Epidermal melanocyte (primary cell): ENCODE results near the gene TCP11.

Experiments
- DNase-seq: peaks from one replicate; pipeline ENCODE4 v3.0.0; 2011; ENCODE audit warnings: low spot score; ENCODE audit not compliant: insufficient read length

TCP11 gene

GRCh38 chr6:35141007-35141655, at the start of gene TCP11:
TCP11 (minus strand) TSS chr6:35141339; CDS start chr6:35140870, 469 bp downstream.
- DNase-seq: no peak

DNA sequence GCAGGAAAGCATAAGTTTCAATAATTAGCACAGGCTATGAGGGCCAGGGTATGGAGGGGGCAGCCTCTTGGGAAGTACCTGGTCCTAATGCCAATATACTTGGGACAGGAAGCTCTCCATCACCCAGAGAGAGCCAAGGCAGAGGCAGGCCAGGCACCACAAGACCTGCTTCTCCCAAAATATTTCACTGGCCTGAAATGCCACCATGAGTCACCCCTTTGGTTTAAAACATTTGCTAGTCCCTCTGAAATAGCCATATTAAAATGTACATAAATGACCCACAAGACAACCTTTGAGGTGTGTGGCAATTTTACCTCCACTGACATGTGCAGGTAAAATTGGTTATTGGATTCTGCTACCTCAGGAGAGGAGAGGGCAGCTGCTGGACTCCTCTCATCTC, 49.2 kb upstream of the TCP11 start:
- DNase-seq: no peak

DNA sequence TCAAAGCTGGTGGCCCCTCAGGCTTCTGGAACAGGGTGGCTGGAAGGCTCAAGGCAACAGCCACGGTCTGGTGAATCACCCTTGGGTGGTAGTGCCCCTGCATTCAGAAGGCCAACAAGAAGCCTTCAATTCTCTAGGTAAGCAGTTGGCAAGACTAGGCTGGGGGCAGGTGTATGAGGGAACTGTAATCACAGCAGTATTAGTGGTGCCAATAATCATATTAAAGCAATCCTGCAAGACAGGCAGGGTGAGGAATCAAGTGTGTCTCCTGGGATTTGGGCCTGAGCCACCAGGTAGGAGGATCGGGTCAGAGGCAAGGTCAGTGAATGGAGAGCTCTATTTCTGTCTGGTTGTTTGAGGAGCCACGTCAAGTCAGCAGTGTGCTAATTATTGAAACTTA, 47.7 kb upstream of the TCP11 start:
- DNase-seq: no peak

DNA sequence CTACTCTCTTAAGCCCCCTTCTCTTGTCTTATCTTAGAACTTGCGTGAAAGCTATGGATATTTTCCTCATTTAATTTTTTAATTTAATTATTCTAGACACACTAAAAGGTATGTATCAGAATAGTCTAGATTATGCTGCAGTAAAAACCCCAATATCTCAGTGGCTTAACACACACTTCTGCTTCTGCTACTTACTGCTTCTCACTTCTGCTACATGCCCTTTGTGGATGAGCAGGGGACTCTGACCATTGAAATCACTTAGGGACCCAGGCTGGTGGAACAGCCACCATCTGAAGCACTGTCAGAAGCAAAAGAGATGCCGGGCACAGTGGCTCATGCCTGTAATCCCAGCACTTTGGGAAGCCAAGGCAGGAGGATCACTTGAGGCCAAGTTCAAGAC, 45.4 kb upstream of the TCP11 start:
- no peak for DNase-seq

- no peak for DNase-seq
These were observed 44.8 kb upstream of the TCP11 start for GRCh38 chr6:35185971-35186370.

DNA sequence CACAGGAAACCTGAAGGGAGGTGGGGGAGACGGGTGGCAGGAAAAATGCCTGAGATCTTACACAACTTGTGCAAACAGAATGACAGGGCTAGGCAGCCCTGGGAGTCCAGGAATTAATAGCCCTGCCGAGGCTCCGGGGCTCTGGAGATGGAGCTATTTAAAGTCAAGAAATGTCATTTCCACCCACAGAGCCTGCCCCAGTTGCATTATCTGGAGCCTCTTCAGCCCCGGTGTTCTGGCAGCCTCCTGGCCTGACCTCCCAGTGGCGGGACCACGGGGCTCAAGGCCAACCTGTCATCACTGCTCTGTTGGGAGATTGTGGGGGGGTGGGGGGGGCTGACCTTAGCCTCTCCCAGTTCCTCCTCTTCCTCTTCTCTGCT, 44.2 kb upstream of the TCP11 start:
- no peak for DNase-seq

DNA sequence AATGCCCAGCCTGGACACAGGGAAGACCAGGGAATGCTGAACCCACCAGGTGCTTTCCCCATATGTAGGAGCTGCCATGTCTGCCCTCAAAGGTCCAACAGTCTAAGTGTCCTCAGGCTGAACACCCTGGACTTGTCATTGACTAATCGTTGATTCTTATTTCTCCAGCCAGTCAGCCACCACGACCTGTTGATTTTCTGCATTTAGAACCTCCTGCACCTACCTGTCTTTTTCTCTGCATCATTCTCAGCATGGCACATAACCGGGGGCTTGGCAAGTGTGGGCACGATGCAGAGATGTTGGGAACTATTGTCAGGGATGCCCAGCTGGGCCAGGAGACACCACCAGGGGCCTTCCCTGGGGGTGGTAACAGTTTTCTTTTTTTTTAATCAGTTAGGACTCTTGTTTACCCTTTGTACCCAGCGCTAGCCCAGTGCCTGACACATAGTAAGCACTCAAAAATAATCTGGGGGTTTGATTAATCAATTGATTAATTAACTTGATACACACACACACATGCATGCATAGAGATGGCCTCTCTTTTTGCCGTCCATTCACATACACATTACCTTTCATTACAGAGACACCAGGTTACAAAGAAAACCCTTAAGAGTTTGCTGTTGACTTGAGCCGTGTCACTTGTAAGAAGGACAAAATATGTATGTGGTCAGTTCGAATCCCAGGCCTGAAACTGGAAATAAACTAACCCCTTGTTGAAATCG, 43.6 kb upstream of the TCP11 start:
- no peak for DNase-seq

DNA sequence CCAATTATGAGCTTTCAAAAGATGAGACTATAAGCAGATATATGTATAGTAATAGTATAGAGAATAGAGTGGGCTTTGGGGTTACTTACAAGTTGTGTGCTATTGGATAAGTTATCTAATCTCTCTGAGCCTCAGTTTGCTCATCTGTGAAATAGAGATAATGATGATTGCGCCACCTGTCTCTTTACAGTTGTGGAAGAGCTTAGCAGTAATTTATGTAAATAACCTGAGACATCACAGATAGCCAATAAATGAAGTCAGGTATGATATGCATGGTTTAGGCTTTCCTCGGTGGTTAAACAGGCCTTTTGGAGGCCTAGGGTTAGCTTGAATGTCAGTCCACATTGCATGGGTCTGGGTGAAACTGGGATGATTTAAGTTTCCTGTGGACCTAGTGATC, 42.8 kb upstream of the TCP11 start:
- DNase-seq: no peak

DNA sequence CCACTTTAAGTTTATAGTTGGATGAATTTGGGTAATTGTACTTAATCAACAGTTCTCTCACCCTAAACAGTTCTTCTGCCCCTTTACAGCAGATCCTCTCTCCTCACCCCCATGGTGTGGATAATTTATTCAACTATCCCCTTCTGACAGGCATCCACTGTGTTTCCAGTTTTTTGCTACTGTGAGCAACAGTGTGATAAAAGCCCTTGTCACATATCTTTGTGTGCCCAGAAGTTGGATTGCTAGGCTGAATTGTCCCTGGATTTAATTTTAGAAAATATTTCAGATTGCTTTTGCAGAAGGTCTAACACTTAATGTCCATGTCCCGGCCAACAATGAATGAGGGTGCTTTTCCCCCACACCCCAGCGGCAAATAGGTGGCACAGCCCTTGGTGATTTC, 42.1 kb upstream of the TCP11 start:
- DNase-seq: no peak

GRCh38 chr6:35181933-35182612, 40.9 kb upstream of the TCP11 start:
- DNase-seq: no peak

GRCh38 chr6:35181308-35181932, 40.3 kb upstream of the TCP11 start:
- DNase-seq: no peak

GRCh38 chr6:35179901-35180535, 38.9 kb upstream of the TCP11 start:
- no peak for DNase-seq

- DNase-seq: no peak
These were observed 38.0 kb upstream of the TCP11 start for GRCh38 chr6:35178932-35179832.

DNA sequence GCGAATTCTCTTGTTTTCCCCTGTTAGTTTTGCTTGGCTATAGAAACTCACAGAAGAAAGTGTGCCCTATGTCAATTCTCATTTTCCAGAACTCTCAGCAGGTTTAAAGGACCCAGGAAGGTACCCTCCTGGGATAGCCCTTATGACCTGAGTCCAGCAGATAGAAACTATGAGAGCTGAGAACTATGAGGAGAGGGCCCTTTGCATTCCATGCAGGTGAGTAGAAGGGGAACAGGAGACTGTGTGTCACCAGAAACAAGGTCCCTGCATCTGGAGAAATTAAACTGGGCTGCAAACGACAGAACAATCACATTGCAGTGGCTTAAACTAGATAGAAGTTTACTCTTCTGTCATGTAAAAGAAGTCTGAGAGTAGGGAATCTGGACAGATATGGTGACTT, 36.9 kb upstream of the TCP11 start:
- DNase-seq: no peak

- DNase-seq: no peak
These were observed 36.5 kb upstream of the TCP11 start for GRCh38 chr6:35177596-35177995.

DNA sequence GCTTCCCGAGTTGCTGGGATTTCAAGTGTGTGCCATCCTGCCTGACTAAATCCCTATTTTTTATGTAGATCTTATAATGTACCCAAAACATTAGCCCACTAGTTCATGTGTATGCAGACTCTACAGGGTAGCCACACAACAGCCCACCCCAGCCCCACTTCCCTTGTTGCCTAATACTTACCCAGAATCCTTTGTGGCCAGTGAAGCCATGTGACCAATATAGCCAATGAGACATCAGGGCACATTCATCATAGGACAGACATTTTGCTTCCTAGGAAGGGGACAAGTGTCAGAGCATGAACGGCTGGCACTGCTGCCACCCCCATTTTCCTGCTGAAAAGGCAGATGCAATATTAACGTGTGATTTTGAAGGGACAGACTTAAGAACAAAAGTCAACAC, 36.0 kb upstream of the TCP11 start:
- DNase-seq: no peak

DNA sequence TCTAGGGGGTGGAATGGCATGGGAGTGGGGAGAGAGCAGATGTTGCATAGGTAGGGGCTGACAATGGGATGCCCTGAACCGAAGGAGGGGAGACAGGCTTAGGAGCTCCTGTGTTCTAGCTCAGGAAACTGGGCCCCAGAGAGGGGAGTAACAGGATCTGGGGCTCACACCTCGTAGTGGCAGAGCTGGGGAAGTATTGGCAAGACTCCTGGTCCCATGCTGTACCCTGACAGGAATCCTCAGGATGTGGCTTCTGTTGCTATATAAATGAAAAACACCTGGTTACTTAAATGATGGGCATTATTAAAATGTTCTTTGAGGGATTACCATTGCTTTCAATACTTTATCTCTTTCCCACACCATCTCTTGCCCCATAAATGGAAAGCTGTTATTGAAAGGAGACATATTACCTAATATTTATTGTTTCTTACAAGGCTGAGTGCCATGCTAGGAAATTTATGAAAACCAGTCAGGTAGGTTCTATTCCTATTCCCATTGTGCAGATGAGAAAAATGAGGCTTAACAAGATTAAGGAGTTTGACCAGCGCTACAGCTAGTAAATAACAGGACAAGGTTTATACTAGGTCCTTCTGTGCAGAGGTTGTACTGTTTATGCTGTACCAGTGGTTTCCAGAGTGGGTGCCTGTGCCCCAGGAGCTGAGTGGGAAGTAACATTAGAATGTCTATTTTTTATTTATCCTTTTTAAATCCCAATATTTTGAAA, 35.3 kb upstream of the TCP11 start:
- DNase-seq: no peak

GRCh38 chr6:35174501-35174900, 33.4 kb upstream of the TCP11 start:
- no peak for DNase-seq

GRCh38 chr6:35174088-35174434, 32.9 kb upstream of the TCP11 start:
- DNase-seq: no peak

GRCh38 chr6:35173427-35174087, 32.4 kb upstream of the TCP11 start:
- DNase-seq: no peak
